Smooth muscle cell (in vitro differentiated cells): ENCODE measurements around the gene PTPRR. TPM values are rescaled to one million over a fixed set of nuclear protein-coding genes. Genes with fewer than 3 reads are reported as not detected.
A peak's percentile ranks its signal among the peaks of the same experiment; 100 is the strongest.

Experiments used
- DNase-seq: peaks from one replicate; lab custom pipeline; 2025; ENCODE audit not compliant: unreplicated experiment; lab: John Stamatoyannopoulos, UW
- H2AFZ ChIP-seq: fragments of 200-600 bp; sonication (generic); 2 replicates; pipeline ENCODE4 v1.6.0; 2016; ENCODE audit warnings: antibody characterized with exemption, low read depth, mild to moderate bottlenecking
- H3F3A ChIP-seq: fragments of 200-600 bp; sonication (generic); 2 replicates; pipeline ENCODE4 v1.6.0; 2017; ENCODE audit warnings: antibody characterized with exemption, low read depth
- H3K27ac ChIP-seq: fragments of 200-600 bp; sonication (generic); 2 replicates; pipeline ENCODE4 v1.5.1; 2016; ENCODE audit warnings: low read depth, mild to moderate bottlenecking
- H3K27me3 ChIP-seq: fragments of 200-600 bp; sonication (generic); 2 replicates; pipeline ENCODE4 v1.6.1; 2016; ENCODE audit warnings: low read depth, mild to moderate bottlenecking
- H3K36me3 ChIP-seq: fragments of 200-600 bp; sonication (generic); 2 replicates; pipeline ENCODE4 v1.5.1; 2016; ENCODE audit warnings: low read depth
- H3K4me1 ChIP-seq: fragments of 200-600 bp; sonication (generic); 2 replicates; pipeline ENCODE4 v1.5.1; 2016; ENCODE audit warnings: low read depth
- H3K4me2 ChIP-seq: fragments of 200-600 bp; sonication (generic); 2 replicates; pipeline ENCODE4 v1.6.0; 2016; ENCODE audit warnings: mild to moderate bottlenecking
- H3K4me3 ChIP-seq: fragments of 200-600 bp; sonication (generic); 2 replicates; pipeline ENCODE4 v1.5.1; 2016; ENCODE audit warnings: mild to moderate bottlenecking
- H3K79me2 ChIP-seq: fragments of 200-600 bp; sonication (generic); 2 replicates; pipeline ENCODE4 v1.6.0; 2016; ENCODE audit warnings: low read depth, mild to moderate bottlenecking
- H3K9ac ChIP-seq: fragments of 200-600 bp; sonication (generic); 2 replicates; pipeline ENCODE4 v1.6.0; 2016; ENCODE audit warnings: low read depth
- H3K9me3 ChIP-seq: fragments of 200-600 bp; sonication (generic); replicated peaks from 2 replicates; pipeline ENCODE4 v1.5.1; 2016; ENCODE audit warnings: low read depth
- H4K20me1 ChIP-seq: fragments of 200-600 bp; sonication (generic); 2 replicates; pipeline ENCODE4 v1.6.0; 2016; ENCODE audit warnings: low read depth
- CTCF ChIP-seq: fragments of 200-600 bp; sonication (generic); IDR thresholded peaks from 2 replicates; pipeline ENCODE4 v1.5.1; 2017; ENCODE audit warnings: borderline replicate concordance, mild to moderate bottlenecking, antibody characterized with exemption; ENCODE audit not compliant: insufficient read depth, poor library complexity, severe bottlenecking
- WGBS: methylation state at CpG from one replicate; pipeline ENCODE4 v1.1.7; 2016; ENCODE audit warnings: low lambda C conversion rate; 5-methylcytosine and 5-hydroxymethylcytosine counted together
- polyA plus RNA-seq: library from polyadenylated mRNA; unstranded; fragments of >200 nt; fragmentation: Nextera tagmentation; extraction: Ambion mirVana; gene quantifications from 2 replicates; pipeline ENCODE4 v1.2.1, GENCODE V29; 2016
- total RNA-seq: library from RNA; depleted of rRNA; stranded (reverse); fragments of >200 nt; gene quantifications from 2 replicates; pipeline ENCODE4 v1.2.3, GENCODE V29; 2014

Gene PTPRR
- total and polyA plus RNA-seq, 2 experiments from 2014 or later: 2.8 to 17.8 TPM

GRCh38 chr12:70853326-70853725, 67.2 kb downstream of the PTPRR start:
- 80% methylated on average over 3 of the region's 3 CpGs for WGBS
- Histone ChIP-seq H3K79me2 (no peaks in the 10 kb centered on the region), H3K4me3 (no peak overlapping the region), H3K9me3 (no peaks in the 10 kb centered on the region), H4K20me1 (no peaks in the 10 kb centered on the region), H3K27ac (no peak overlapping the region), H3F3A (no peaks in the 10 kb centered on the region), H3K27me3 (no peaks in the 10 kb centered on the region), H3K4me2 (peak overlapping the region; percentile 23), H3K9ac (no peak overlapping the region), H3K4me1 (no peaks in the 10 kb centered on the region), H2AFZ (no peak overlapping the region), H3K36me3 (no peaks in the 10 kb centered on the region)
- no peak for TF ChIP-seq CTCF
- no peak for DNase-seq

GRCh38 chr12:70852416-70853150, 68.0 kb downstream of the PTPRR start:
- Histone ChIP-seq H3K27ac (no peak overlapping the region), H4K20me1 (no peaks in the 10 kb centered on the region), H3K36me3 (no peaks in the 10 kb centered on the region), H3F3A (no peaks in the 10 kb centered on the region), H3K9ac (no peak overlapping the region), H3K4me1 (no peaks in the 10 kb centered on the region), H3K4me2 (peak overlapping the region; percentile 23), H3K79me2 (no peaks in the 10 kb centered on the region), H3K4me3 (no peak overlapping the region), H3K27me3 (no peaks in the 10 kb centered on the region), H2AFZ (no peak overlapping the region), H3K9me3 (no peaks in the 10 kb centered on the region)
- 74% methylated on average over 7 of the region's 7 CpGs for WGBS
- no peak for DNase-seq
- TF ChIP-seq CTCF: no peak

DNA sequence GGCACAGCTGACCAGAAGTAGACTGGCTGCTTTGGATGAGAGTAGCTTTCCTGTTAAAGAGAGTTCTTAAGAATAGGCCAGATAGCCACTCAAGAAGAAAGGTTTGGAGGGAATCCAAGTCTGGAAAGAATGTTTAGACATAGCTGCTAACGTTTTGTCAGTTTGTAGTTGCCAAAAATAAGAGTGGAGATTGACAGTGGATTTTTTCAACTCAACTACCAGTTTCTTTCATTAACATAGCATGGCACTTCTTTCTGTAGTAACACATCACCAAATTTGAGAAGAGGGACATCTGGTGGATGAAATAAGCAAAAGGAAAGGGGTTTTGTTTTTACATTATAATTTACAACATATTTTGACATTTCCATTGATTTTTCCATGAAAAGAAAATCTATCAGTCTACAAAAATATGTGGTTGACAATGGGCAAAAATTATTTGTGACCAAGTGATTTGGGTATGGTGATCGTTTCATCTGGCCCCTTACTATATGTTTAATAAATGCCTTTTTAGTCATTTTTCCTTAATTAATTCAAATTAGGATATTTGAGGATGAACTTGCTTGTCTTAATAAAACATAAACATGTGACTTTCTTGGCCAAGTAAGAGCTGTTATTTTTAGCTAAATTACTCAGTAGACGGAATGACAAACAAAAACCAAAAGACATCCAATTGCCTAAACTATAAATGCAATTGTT, 71.1 kb downstream of the PTPRR start:
- Histone ChIP-seq H3K4me1 (no peaks in the 10 kb centered on the region), H3K4me2 (no peak overlapping the region), H4K20me1 (no peaks in the 10 kb centered on the region), H3K27ac (no peak overlapping the region), H3K36me3 (no peaks in the 10 kb centered on the region), H3F3A (no peaks in the 10 kb centered on the region), H3K4me3 (no peak overlapping the region), H3K9ac (no peak overlapping the region), H3K79me2 (no peaks in the 10 kb centered on the region), H2AFZ (peak overlapping the region; percentile 72), H3K27me3 (no peaks in the 10 kb centered on the region), H3K9me3 (no peaks in the 10 kb centered on the region)
- DNase-seq: no peak
- WGBS: 59% methylated on average over 3 of the region's 3 CpGs
- TF ChIP-seq CTCF: peak; percentile 43
